GM18867 (cell line): ENCODE data around the gene BTK.

Source experiments
- ATAC-seq: cut with Tn5 transposase; IDR thresholded peaks from one replicate; pipeline ENCODE4 v1.9.1; 2021; ENCODE audit warnings: mild to moderate bottlenecking, moderate library complexity; ENCODE audit not compliant: unreplicated experiment

BTK gene

GRCh38 chrX:101385795-101386541, at the start of gene BTK:
Gene BTK, minus strand, starts transcription at chrX:101386191. Its CDS starts 10,907 bp downstream, at chrX:101375284.
- peak; percentile 72 for ATAC-seq

GRCh38 chrX:101430457-101431078, 44.6 kb upstream of the BTK start:
- peak; percentile 94 for ATAC-seq

- peak; percentile 49 for ATAC-seq
Observed at GRCh38 chrX:101429934-101430333, 43.9 kb upstream of the BTK start.

- no peak for ATAC-seq
Observed at GRCh38 chrX:101427954-101428353, 42.0 kb upstream of the BTK start.

- ATAC-seq: no peak
Observed at GRCh38 chrX:101419489-101419888, 33.5 kb upstream of the BTK start.

- no peak for ATAC-seq
Observed at GRCh38 chrX:101417981-101418841, 32.2 kb upstream of the BTK start.

GRCh38 chrX:101417190-101417589, 31.2 kb upstream of the BTK start:
- no peak for ATAC-seq

- no peak for ATAC-seq
Observed at GRCh38 chrX:101416691-101417090, 30.7 kb upstream of the BTK start.

- peak; percentile 74 for ATAC-seq
Observed at GRCh38 chrX:101415180-101416145, 29.5 kb upstream of the BTK start.

- ATAC-seq: no peak
Observed at GRCh38 chrX:101411984-101412383, 26.0 kb upstream of the BTK start.

- ATAC-seq: no peak
Observed at GRCh38 chrX:101410461-101410860, 24.5 kb upstream of the BTK start.

- ATAC-seq: no peak
Observed at GRCh38 chrX:101409043-101409442, 23.1 kb upstream of the BTK start.

- no peak for ATAC-seq
Observed at GRCh38 chrX:101408532-101408841, 22.5 kb upstream of the BTK start.

- peak; percentile 94 for ATAC-seq
Observed at GRCh38 chrX:101407748-101408531, 21.9 kb upstream of the BTK start, which contains the start of the genes GLA and HNRNPH2. Gene GLA, minus strand, starts transcription at chrX:101407925. Its CDS starts 22 bp downstream, at chrX:101407903. Gene HNRNPH2, plus strand, starts transcription at chrX:101408222. Its CDS starts 3,767 bp downstream, at chrX:101411989.

- ATAC-seq: no peak
Observed at GRCh38 chrX:101407167-101407747, 21.3 kb upstream of the BTK start.

GRCh38 chrX:101399825-101400224, 13.8 kb upstream of the BTK start:
- no peak for ATAC-seq

- ATAC-seq: no peak
Observed at GRCh38 chrX:101398694-101399093, 12.7 kb upstream of the BTK start.

- no peak for ATAC-seq
Observed at GRCh38 chrX:101397779-101398178, 11.8 kb upstream of the BTK start.

- no peak for ATAC-seq
Observed at GRCh38 chrX:101395789-101396188, 9.8 kb upstream of the BTK start.
